ENCODE data around the gene SETD1B. TPM values are rescaled to one million over a fixed set of nuclear protein-coding genes. Genes with fewer than 3 reads are reported as not detected.

The SETD1B gene
- total RNA-seq, 6 experiments from 2014 or later: 3.7 to 20.0 (median 9.3) TPM

- H3K27me3 ChIP-seq: no peaks in the 10 kb centered on the region
- no peak overlapping the region for H3K27ac ChIP-seq
- H3K4me3 ChIP-seq: no peak overlapping the region
- H3K36me3 ChIP-seq: no peaks in the 10 kb centered on the region
- TF ChIP-seq POLR2A (IDR thresholded peaks at IDR 0.05): no peak
- TF ChIP-seq, protein P1, sequence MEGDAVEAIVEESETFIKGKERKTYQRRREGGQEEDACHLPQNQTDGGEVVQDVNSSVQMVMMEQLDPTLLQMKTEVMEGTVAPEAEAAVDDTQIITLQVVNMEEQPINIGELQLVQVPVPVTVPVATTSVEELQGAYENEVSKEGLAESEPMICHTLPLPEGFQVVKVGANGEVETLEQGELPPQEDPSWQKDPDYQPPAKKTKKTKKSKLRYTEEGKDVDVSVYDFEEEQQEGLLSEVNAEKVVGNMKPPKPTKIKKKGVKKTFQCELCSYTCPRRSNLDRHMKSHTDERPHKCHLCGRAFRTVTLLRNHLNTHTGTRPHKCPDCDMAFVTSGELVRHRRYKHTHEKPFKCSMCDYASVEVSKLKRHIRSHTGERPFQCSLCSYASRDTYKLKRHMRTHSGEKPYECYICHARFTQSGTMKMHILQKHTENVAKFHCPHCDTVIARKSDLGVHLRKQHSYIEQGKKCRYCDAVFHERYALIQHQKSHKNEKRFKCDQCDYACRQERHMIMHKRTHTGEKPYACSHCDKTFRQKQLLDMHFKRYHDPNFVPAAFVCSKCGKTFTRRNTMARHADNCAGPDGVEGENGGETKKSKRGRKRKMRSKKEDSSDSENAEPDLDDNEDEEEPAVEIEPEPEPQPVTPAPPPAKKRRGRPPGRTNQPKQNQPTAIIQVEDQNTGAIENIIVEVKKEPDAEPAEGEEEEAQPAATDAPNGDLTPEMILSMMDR (IDR thresholded peaks at IDR 0.05): no peak
- peaks cover 0 to 9% (median 4%) of the 10 kb centered on the region in 4 donors for H3K4me1 ChIP-seq
- intact Hi-C loops (cut with DNase I): no loop called here
- no peaks in the 10 kb centered on the region for H3K9me3 ChIP-seq
- DNase-seq (no peak), ATAC-seq (no peak)
- WGBS (ENCODE audit: insufficient coverage, low coverage, low lambda C conversion rate, missing lambda C conversion rate): 90% methylated on average over 5 of the region's 9 CpGs
Measured at GRCh38 chr12:121769297-121769830, 34.4 kb upstream of the SETD1B start.

- Histone ChIP-seq H3K4me3 (no peak overlapping the region), H3K36me3 (no peaks in the 10 kb centered on the region), H3K27me3 (no peaks in the 10 kb centered on the region), H3K9me3 (no peaks in the 10 kb centered on the region), H3K27ac (no peak overlapping the region), H3K4me1 (peaks cover 0 to 9% (median 4%) of the 10 kb centered on the region in 4 donors)
- TF ChIP-seq, protein P1 (IDR thresholded peaks at IDR 0.05): no peak
- no peak for TF ChIP-seq POLR2A (IDR thresholded peaks at IDR 0.05)
- ATAC-seq (peak in 3 of 4 donors; percentile 34 to 65 (median 56)), DNase-seq (peak in 2 of 3 donors; percentile 42 to 82)
- intact Hi-C loops (cut with DNase I): loop anchor here (5.0 kb wide), 1 partner anchor 68 kb away; no protein-coding TSS in a partner anchor
- WGBS (ENCODE audit: insufficient coverage, low coverage, low lambda C conversion rate, missing lambda C conversion rate): 54% methylated on average over 3 of the region's 11 CpGs
Measured at GRCh38 chr12:121769831-121770301, 33.9 kb upstream of the SETD1B start.

- Histone ChIP-seq H3K4me1 (peaks cover 0 to 9% (median 4%) of the 10 kb centered on the region in 4 donors), H3K36me3 (no peaks in the 10 kb centered on the region), H3K9me3 (no peaks in the 10 kb centered on the region), H3K27ac (no peak overlapping the region), H3K4me3 (no peak overlapping the region), H3K27me3 (no peaks in the 10 kb centered on the region)
- ATAC-seq: no peak
- TF ChIP-seq, protein P1 (IDR thresholded peaks at IDR 0.05): no peak
- TF ChIP-seq POLR2A (IDR thresholded peaks at IDR 0.05): no peak
- WGBS (ENCODE audit: insufficient coverage, low coverage, low lambda C conversion rate, missing lambda C conversion rate): 47% methylated on average over 2 of the region's 9 CpGs
- no peak for DNase-seq
- intact Hi-C loops (cut with DNase I): loop anchor here (5.0 kb wide), 1 partner anchor 68 kb away; no protein-coding TSS in a partner anchor
Measured at GRCh38 chr12:121770388-121770787, 33.4 kb upstream of the SETD1B start.

DNA sequence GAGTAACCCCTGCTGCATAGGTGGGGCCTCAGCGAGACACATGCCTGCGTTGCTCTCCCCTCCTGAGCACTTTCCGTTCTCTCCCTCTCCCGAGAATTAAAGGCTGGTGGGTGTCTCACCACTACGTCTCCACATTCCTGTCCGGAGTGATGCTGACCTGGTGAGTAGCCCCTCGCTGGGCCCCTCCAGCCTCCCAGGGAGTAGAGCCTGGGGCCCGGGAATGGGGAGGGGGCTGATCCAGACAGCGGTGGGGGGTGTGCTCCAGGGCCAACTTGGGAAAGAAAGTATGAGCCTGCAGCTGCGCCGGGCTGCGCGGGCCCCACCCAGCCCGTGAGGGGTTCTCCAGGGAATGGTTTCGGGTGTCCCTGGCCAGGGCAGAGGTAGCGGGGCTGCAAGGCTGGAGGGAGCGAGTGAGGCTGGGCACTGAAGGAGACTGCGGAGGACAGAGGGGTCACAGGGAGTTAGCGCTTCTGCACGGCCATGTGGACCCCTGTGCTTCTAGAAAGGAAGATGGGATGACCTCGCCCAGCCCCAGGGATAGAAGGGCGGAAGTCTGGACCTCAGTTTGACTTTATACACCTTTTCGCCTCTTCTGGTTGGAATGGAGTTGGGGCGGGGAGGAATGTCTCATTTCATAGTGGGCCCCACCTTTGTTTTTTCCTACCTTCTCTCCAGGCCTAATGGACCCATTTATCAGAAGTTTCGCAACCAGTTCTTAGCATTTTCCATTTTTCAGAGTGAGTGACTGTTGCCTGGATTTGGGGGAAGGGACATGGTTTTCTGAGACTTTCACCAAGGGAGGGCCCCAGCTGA is 32.8 kb upstream of the SETD1B start:
- Histone ChIP-seq H3K36me3 (no peaks in the 10 kb centered on the region), H3K4me3 (no peak overlapping the region), H3K27ac (no peak overlapping the region), H3K9me3 (no peaks in the 10 kb centered on the region), H3K27me3 (no peaks in the 10 kb centered on the region), H3K4me1 (peaks cover 0 to 9% (median 4%) of the 10 kb centered on the region in 4 donors)
- no peak for DNase-seq
- TF ChIP-seq, protein P1 (IDR thresholded peaks at IDR 0.05): no peak
- TF ChIP-seq POLR2A (IDR thresholded peaks at IDR 0.05): no peak
- ATAC-seq: no peak
- WGBS (ENCODE audit: insufficient coverage, low coverage, low lambda C conversion rate, missing lambda C conversion rate): 86% methylated on average over 8 of the region's 25 CpGs
- intact Hi-C loops (cut with DNase I): loop anchor here (5.0 kb wide), 1 partner anchor 69 kb away; no protein-coding TSS in a partner anchor
